COLO668 (cell line): ENCODE results near the gene FSCN2.
A peak's percentile ranks its signal among the peaks of the same experiment; 100 is the strongest.

Experiments used
- DNase-seq: peaks from one replicate; lab custom pipeline; 2025; ENCODE audit not compliant: unreplicated experiment; lab: John Stamatoyannopoulos, UW

The FSCN2 gene

DNA sequence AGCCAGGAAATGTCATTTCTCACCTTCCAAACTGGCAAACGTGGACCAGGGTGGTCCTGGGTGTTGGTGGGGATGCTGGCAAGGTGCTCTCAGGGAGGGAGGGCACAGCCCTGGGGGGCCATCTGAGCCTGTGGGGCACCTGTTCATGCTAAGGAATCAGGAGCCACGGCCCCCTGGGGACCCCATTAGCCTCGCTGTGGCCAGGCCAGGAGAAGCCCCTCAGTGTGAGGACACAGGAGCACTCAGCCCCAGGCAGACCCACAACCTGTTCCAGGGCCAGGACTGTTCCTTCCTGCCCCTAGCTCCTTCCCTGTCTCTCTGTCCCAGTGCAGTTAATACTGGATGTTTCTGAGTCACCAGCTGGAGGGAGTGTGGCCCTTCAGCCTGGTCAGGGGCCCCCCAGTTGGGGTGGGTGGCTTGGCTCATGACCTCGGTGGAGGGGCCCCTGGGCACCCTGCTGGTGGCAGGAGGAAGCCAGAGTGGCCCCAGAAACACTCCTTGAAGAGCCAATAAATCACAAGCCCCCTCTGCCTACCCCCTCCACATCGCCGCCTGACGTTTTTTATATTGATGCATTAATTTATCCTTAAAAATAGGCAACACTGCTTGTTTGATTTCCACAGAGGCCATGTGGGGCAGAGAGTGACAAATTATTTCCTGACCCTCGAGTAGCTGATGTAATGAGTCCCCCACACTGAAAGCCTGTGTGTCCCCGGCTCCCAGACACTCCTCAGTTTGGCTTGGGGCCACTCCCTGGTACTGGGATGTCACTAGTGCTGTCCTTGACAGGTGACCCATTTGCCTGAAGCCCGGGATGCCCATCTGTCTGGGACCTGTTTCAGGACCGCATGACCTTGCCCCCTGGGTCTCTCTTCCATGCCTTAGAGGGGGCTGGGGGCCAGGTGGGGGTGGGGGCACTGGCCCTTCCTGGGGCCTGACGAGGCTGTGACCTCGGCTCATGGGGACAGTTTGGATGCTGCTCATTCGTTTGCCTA is 37.9 kb upstream of the FSCN2 start:
- no peak for DNase-seq

DNA sequence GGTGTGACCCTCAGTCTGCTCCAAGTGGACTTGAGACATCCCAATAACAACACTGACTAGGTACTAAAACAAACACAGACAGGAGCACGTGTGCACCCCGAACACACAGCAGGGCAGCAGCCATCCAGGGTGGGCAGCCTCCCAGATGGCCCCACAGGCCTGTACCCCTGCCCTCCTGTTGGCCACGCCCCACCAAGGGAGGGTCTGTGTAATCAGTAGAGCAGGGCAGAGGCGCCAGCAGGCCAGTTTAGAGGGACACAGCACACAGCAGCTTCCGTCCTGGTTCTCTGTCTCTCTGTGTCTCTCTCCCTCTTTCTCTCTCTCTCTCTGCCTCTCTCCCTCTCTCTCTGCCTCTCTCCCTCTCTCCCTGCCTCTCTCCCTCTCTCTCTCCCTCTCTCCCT is 37.0 kb upstream of the FSCN2 start:
- DNase-seq = peak; percentile 36

DNA sequence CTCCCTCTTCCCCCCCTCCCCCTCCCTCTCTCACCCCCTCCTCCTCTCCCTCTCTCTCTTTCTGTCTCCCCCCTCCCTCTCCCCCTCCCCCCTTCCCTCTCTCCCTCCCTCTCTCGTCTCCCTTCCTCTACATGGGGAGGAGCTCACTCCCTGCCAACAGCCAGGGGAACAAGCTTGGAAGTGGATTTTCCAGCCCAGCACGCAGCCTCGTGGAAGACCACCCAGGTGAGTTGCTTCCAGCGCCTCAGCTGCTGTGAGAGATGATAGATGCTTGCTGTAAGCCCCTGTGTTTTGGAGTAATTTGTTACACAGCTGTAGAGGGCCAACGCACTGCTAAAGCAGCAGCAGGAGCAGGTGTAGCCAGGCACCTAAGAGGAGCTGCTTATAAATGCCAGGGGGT is 36.4 kb upstream of the FSCN2 start:
- DNase-seq = no peak

DNA sequence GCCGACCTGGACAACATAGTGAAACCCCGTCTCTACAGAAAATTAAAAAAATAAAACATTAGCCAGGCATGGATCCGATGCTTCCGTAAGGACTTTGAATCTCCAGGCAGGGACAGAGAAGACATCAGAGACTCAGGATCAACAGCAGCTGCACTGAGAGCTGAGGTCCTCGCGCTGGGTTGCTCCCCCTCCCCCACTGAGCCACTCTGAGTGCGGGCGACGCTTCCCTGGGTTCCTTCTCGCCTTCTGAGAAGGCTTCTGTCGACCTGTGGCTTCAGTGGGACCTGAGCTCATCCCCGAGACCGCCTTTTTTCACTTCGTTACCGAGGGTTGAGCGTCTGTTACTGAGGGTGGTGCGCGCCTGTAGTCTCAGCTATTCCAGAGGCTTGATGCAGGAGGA is 36.0 kb upstream of the FSCN2 start:
- no peak for DNase-seq

DNA sequence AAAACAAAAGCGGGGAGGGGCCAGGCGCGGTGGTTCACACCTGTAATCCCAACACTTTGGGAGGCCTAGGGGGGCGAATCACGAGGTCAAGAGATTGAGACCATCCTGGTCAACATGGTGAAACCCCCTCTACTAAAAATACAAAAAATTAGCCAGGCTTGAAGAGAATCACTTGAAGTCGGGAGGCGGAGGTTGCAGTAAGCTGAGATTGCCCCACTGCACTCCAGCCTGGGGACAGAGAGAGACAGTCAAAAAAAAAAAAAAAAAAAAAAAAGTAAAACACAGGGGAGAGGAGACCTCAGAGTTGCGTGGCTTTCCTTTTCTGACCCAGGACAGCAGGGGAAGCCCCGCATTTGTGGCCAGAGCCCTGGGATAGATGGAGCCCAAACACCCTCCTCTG is 35.5 kb upstream of the FSCN2 start:
- no peak for DNase-seq

DNA sequence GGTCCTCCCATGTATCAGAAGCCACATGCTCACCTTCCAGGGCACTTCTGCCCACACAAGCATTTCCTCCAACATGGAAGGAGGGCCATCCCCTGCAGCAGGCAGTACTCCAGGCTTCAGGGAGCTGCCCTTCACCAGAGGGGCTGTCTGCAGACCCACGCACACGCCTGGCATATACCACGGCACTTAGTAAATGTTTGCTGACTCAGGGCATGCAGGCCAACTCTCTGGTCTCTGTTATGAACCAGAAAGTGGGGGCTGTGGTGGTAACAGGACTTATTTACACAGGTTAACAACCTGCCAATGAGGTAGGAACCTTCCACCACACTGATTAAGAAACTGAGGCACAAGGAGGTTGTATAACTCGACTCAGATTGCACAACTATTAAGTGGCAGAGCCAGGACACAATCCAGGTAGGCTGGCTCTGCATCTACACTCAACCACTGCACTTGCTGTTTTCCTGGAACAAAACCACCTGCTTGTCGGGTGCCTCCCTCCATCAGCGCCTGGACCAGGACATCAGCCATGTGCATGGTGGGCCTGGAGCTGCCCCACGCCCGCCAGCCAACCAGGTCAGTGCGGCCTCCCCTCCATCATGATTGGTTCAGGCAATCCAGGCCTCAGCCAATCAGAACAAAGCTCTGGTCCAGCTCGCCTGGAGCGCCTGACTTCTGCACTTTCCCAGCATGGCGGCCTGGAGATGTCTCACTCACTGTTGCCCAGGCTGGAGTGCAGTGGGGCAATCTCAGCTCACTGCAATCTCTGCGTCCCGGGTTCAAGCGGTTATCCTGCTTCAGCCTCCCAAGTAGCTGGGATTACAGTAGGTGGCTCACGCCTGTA is 34.8 kb upstream of the FSCN2 start:
- DNase-seq = no peak

DNA sequence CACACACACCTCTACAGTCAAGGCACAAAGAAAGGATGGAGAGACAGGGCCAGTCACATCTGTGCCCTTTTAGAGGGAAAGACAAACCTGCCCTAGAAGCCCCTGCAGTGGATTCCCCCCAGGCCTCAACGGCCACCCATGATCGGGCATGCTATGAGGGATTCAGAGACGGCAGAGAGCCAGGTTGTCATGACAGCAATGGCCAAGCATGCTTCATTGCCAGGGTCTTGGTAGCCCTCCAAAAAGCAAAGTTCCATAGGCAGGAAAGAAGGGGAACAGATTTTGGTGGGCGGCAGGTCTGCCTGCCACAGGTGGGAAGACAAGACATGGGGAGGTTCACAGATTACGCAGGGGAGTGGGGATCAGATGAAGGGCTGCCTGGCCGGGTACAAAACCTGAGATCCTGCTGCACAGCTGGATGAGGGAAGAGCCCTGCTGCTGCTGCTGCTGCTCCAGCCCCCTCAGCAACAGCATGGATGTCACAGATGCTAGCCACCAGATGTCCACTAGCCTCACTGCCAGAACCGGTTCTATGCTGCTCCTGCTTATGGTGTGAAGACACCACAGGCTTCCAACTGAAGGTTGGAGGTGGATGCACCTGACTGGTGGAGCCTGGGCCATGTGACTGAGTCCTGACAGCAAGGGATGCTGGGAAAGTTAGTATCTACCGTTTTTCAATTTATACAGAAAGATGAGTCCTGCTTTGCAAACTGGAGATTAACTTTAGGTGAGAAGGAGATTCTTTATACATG is 33.4 kb upstream of the FSCN2 start:
- DNase-seq = peak; percentile 24

DNA sequence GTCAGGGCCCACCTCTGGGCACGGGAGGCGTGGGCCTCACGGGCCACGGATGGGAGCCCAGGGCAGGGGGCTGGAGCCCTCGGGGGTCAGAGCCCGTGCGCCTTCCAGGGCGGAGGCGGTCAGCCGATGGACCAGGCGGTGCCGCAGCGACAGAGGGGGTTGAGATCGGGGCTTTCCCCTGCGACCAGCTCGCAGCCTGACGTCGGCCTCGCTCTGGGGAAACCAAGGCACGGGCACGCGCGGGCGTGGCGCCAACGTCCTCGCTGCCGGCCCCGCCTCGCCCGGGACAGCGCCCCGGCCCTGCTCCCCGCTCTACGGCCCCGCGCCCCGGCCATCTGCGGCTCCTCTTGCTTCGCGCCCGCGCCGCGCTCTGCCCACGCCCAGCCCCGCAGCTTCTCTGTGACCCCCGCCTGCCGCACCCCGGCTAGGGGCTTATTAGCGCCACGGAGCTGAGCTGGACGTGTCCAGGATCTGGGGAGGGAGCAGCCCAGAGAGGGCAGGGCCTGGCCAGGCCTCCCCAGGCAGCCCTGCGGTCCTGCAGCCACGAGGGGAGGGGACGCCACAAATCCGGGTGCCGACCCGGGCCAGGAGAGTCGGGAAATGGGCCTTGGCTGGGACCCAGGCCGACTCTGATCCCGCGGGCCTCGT is 29.1 kb upstream of the FSCN2 start:
- no peak for DNase-seq

DNA sequence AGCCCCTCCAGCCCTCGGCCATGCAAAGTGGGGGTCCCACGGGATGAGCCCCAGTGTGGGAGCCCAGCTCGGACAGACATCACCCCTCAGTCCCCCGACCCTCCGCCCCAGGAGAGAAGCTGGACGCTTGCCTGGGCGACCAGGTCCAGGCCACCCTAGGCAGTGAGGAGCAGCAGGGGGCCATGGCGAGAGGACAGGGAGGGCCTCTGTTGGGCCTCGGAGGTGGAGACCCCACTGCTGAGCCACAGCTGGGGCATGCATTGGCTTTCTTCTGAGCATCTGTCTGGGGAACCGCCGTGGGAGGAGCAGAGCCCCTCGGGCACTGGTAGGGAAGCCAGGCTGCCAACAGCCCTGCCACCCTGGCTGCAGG is 28.6 kb upstream of the FSCN2 start:
- no peak for DNase-seq

DNA sequence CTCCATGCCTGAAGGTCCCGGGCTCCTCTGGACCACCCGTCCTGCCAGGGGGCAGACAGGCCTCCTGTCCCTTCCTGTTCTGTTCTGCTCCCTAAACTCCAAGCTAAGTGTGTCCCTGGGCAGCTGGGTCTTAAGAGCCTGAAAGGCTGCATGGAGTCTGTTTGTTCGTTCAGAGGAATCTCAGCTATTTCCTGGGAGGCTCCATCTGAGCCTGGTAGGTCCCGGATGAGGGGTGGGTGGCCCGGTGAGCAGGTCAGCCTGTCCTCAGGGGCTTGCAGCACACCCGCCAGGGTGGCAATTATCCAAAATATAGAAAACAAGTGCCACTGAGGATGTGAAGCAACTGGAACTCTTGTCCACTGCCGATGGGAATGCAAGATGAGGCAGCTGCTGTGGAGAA is 28.1 kb upstream of the FSCN2 start:
- no peak for DNase-seq

DNA sequence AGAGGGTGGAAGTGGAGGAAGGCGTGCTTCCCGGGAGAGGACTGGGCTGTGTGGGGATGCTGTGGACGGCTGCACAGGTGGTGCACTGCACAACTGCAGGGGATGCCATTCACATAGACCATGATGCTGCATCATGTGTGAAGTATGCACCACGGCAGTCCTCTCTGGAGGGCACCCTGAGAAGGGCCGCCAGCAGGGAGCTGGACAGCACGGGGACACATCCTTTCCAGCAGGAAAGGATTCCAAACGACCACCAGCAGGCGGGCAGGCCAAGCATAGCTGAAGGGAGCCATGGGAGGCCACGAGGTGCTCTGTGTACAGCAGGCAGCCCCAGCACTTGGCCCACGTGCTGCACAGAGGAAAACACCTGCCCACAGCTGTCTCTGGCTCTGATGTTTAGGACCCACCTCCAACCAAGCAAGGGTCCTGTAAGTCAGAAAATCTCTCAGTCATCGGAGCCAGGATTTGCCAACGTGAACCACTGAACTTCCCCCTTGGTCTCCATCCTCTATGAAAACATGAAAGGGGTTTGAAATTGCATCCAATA is 25.6 kb upstream of the FSCN2 start:
- DNase-seq = no peak

DNA sequence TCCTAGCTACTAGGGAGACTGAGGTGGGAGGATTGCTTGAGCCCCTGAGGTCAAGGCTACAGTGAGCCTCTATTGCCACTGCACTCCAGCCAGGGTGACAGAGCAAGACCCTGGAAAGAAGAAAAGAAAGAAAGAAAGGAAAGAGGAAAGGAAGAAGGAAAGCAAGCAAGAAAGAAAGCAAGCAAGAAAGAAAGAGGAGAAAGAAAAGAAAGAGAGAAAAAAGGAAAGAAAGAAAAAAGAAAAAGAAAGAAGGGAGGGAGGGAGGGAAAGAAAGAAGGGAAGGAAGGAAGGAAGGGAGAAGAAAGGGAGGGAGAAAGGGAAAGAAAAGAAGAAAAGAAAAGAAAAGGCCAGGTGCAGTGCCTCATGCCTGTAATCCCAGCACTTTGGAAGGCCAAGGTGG is 24.6 kb upstream of the FSCN2 start:
- no peak for DNase-seq

DNA sequence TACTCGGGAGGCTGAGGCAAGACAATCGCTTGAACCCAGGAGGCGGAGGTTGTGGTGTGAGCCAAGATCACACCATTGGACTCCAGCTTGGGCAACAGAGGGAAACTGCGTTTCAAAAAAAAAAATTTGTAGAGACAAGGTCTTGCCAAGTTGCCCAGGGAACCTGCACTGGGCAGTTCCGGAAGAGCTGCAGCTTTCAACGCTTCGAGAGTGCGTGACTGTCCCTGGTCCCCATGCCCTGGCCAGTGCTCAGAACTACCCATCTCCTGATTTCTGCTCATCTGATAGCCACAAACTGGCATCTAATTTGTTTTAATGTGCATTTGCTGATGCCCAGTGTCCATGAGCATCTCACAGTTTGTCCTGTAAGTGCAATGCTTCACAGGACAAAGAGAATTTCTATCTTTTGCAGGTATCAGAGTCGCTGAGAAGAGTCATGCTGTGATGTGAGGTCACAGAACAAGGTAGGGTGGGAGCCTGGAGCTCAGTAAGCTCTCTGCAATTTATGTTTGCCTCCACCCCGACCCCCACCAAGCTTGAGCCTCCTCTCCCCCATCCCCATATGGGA is 19.5 kb upstream of the FSCN2 start:
- DNase-seq = no peak

DNA sequence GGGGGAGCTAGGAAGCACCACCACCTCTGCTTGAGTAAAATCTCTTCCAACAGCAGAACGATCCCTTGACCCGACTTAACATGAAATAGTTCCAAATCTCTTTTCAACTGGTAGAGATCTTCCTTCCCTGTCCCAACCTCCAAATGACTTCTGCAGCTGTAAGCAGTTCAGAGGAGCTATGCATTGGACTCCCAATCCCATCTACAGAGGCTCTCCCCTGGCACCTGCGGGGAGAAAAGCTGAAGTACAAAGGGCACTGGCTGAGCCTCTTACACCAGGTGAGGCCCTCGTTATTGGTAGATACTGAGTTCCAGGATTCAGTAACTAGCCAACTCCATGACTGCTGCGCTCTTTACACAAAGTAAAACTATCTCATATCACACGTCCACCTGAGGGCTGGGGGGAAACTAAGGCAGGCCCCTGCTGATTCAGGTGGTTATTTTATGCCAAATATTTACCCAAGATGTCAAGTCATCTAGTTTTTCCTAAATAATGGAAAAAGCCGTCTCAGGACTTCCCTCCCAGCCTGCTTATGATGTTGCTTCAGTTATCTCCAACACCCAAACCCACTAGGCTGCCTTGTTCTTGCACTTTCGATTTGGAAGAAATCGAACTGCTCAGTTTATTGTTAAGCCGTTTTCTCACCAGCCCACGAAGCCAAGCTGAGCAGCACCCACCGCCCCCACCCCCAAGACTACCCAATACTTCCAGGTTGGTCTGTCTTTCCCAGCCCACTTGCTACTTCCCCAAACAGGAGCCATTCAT is 18.8 kb upstream of the FSCN2 start:
- DNase-seq = peak; percentile 37

DNA sequence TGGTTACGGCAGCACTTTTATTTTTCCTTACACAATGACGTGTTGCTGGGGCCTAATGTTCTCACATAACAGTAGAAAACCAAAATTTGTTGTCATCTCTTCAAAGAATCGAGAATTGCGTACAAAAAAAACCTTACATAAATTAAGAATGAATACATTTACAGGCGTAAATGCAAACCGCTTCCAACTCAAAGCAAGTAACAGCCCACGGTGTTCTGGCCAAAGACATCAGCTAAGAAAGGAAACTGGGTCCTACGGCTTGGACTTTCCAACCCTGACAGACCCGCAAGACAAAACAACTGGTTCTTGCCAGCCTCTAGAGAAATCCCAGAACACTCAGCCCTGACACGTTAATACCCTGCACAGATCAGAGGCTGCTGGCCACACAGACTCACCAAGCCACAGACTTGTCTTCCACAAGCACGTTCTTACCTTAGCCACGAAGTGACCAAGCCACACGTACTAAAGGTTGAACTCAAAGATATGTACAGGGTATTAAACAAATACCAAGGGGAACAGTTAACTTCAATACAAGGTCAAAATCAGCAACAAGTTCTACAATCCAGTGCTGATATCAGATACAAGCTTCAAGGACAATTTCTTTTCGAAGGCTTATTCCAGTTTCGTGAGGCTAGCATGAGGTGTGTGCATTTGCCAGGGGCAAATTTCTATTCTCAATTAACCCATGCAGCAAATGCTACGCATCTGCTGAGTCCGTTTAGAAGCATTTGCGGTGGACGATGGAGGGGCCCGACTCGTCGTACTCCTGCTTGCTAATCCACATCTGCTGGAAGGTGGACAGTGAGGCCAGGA is 18.0 kb upstream of the FSCN2 start:
- DNase-seq = no peak

DNA sequence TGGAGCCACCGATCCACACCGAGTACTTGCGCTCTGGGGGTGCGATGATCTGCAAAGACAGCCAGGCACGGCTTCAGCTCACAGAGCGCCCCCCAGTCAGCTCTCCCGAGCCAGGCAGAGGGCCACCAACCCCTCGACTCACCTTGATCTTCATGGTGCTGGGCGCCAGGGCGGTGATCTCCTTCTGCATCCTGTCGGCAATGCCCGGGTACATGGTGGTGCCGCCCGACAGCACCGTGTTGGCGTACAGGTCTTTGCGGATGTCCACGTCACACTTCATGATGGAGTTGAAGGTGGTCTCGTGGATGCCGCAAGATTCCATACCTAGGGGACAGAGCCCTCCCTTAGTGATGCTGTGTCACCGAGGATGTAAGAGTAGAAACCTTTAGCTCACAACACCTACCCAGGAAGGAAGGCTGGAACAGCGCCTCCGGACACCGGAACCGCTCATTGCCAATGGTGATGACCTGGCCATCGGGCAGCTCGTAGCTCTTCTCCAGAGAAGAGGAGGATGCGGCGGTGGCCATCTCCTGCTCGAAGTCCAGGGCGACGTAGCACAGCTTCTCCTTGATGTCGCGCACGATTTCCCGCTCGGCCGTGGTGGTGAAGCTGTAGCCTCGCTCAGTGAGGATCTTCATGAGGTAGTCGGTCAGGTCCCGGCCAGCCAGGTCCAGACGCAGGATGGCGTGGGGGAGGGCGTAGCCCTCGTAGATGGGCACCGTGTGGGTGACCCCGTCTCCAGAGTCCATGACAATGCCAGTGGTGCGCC is 17.2 kb upstream of the FSCN2 start:
- DNase-seq = peak; percentile 30

DNA sequence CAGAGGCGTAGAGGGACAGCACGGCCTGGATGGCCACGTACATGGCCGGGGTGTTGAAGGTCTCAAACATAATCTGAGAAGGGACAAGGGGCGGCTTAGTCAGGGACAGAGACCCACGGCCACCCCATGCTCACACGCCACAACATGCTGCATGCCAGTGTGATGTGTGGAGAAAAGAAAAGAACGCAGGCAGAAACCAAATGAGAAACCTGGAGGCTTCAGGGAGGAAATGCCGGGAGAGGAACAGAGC is 16.7 kb upstream of the FSCN2 start:
- DNase-seq = no peak
